Measurements from ENCODE around the gene PDE2A. TPM values are rescaled to one million over a fixed set of nuclear protein-coding genes. Genes with fewer than 3 reads are reported as not detected.
"Not testable (repeated sequence)": the region's sequence is repeated elsewhere in the genome, so short reads cannot be mapped to it uniquely, and the experiment has no call there.

The PDE2A gene
- polyA plus RNA-seq, 3 donors = 17.1 to 21.1 (median 17.9) TPM

DNA sequence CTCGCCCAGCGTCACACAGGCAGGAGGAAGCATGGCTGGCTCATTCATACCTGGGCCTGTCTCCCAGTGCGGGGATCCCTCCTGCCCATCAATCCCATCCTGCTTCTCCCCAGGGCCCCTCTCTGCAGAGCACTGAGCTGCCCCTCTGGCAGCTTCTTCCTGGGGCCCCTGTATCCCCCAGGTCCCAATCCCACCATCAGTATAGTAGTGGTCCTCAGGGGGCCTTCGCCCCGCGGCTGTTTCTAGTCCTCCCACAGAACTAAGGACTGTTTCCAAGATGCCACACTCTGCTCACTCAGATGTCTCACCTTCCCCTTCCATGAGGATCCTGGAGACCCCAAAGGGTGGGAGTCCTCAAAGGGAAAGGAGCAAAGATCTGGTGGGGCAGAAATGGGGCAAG is 97.6 kb downstream of the PDE2A start:
- DNase-seq (ENCODE audit: extremely low read depth in 1 of 11, low read depth in 9 of 11, low spot score in 4 of 11) = no peak

- no peak for DNase-seq (ENCODE audit: extremely low read depth in 1 of 11, low read depth in 9 of 11, low spot score in 4 of 11)
Measured at GRCh38 chr11:72576243-72576595, 98.0 kb downstream of the PDE2A start.

DNA sequence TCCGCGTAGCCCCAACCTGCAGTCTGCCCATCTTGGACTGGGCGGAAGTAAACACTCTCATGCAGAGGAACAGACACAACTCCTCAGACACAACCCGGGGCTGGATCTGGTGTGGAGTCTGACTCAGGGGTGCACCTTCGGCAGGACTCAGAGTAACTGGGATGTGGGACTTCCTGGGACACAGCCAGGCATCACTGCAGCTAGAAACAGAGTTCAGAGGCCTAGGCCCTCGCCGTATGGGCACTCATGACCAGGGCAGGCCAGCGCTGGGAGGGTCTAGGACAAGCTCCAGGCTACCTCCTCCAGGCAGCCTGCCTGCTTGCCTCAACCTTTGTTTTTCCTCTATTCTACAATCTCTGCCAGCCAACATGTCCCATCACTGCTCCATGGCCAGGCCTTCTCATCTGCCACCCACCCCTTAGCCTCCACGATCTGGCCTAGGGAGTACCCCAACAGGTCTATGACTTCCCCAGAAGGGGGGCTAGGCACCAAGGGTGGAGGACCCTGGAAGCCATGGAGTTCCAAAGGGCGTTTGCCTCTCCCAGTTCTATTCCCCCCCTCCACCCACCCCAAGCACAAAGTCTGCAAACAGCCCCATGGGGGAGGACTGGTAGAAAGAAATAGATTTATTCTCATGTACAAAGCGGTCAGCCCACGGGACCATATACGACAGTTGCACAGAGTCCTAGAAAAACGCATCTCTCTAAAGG is 98.5 kb downstream of the PDE2A start:
- DNase-seq (ENCODE audit: extremely low read depth in 1 of 11, low read depth in 9 of 11, low spot score in 4 of 11) = no peak

DNA sequence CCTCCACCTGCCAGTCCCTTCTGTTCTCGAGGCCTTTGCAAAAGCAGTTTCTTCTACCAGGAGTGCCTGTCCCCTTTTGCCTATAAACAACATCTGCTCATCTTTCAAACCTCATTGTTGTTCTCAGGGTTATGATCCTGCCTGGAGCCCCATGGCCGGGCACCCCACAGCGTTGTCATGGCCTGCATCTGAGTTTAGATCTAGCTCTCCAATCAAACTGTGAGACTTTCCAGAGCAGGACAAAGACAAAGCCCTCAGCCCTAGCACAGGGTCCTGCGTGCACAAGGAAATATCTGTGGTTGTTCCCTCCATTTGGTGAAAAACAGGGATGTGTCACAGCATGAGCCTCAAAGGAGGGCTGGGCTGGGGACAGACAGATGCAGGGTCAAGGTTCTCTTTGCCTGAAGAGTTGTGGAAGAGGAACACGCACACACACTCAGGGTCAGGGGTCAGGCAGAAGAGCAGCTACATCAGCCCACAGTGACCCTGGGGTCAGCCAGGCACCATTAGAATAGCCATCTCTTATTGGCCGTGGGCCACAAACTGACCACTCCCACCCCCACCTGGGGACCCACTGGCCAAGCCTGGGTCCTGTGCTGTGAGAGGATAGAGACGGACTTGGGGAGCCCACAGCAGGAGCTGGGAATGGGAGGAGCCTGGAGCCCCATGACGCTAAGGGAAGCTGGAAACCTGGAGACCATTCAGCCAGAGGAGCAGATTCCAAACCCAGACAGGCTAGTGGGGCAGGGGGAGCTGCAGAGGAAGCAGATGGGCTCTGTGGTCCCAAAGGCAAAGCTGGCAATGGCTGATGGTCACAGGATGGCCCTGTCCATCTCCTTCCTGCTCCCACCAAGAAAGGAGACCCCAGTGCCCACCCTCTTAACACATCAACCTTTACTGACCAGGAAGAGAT is 99.4 kb downstream of the PDE2A start:
- DNase-seq (ENCODE audit: extremely low read depth in 1 of 11, low read depth in 9 of 11, low spot score in 4 of 11) = no peak

DNA sequence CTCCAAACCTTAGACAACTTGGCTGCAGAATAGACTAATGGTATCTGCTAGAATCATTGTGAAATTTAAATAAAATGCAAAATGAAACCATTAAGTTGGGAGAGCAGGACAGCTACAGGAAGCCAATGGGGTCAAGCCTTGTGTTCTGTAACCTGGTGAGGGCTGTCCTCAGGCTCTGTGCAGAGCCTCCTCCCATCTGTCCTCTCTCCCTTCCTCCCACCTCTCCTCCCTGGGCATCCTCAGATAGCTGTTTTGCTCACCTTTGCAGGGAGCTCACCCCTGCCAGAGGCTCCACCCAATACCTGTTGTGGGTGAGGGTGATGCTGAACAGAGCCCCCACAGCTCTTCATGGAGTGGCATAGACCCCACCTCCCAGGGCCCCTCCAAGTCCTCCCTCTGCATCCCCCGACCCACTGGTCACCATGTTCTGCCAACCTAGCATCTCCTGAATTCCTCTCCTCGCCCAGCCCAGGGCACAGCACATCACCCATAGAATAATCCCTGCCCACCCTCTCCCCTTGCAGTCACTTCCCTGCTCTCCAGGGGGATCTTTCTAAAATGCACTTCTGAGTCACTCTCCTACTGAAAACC is 100.3 kb downstream of the PDE2A start:
- no peak for DNase-seq (ENCODE audit: extremely low read depth in 1 of 11, low read depth in 9 of 11, low spot score in 4 of 11)

GRCh38 chr11:72573072-72573854 is 101.0 kb downstream of the PDE2A start:
- DNase-seq (ENCODE audit: extremely low read depth in 1 of 11, low read depth in 9 of 11, low spot score in 4 of 11) = peak in 1 of 11 donors; percentile 24

GRCh38 chr11:72572540-72572939 is 101.7 kb downstream of the PDE2A start:
- DNase-seq (ENCODE audit: extremely low read depth in 1 of 11, low read depth in 9 of 11, low spot score in 4 of 11) = not testable (repeated sequence)

GRCh38 chr11:72570893-72571661 is 103.1 kb downstream of the PDE2A start:
- no peak for DNase-seq (ENCODE audit: extremely low read depth in 1 of 11, low read depth in 9 of 11, low spot score in 4 of 11)

DNA sequence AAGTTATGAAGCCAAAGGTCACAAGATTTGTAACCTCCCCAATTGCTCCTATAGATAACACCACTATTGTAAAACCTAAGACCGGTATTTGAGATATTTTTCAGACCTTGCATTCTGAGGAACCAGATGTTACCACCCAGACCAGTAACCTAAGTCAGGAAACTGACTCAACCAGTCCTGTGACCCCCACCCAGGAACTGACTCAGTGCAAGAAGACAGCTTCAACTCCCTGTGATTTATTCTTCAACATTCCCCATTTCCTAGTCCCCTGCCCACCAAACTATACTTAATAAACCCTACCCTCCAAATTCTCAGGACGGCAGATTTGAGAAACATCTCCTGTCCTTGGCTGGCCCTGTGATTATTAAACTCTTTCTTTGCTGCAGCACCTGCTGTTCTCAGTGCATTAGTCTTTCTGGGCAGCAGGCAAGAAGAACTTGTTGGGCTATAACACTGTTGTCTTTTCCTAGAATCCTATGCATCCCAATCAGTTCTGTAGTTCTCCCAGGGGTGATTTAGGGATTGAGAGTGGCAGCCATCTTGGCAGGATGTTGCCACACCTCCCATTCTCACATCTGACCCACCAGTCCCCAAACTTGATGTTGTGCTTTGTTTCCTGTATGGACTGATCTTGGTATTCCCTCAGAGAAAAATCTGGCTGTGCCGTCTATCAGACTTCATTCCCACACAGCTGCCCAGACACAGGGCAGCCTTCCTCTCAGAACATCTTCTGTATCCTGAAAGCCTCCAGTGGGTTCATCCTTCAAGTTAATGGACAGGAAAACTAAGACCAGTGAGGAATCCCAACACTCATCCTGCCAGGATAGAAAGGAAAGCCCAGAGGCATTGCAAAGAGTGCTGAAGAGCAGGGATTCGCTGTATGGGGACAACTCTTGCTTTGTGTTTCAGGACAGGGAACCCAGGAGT is 104.0 kb downstream of the PDE2A start:
- DNase-seq (ENCODE audit: extremely low read depth in 1 of 11, low read depth in 9 of 11, low spot score in 4 of 11) = no peak

GRCh38 chr11:72568861-72569260 is 105.4 kb downstream of the PDE2A start:
- no peak for DNase-seq (ENCODE audit: extremely low read depth in 1 of 11, low read depth in 9 of 11, low spot score in 4 of 11)

DNA sequence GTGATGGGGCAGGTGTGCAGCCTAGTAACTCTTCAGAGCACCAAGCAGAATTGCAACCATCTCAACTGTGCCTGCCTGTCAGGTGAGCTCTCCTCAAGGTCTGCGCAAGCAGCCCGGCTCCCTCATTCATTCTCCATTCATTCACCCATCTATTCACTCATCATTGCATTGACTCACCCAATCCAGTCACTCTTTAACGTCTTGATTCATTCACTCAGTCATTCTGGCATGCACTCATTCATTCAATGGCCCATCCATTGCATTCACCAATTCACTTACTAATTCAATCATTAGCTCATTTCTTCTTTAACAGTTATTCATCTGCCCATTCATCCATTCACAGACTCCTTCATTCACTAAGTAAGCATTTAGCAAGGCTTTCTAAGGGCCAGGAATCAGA is 111.8 kb downstream of the PDE2A start:
- no peak for DNase-seq (ENCODE audit: extremely low read depth in 1 of 11, low read depth in 9 of 11, low spot score in 4 of 11)

DNA sequence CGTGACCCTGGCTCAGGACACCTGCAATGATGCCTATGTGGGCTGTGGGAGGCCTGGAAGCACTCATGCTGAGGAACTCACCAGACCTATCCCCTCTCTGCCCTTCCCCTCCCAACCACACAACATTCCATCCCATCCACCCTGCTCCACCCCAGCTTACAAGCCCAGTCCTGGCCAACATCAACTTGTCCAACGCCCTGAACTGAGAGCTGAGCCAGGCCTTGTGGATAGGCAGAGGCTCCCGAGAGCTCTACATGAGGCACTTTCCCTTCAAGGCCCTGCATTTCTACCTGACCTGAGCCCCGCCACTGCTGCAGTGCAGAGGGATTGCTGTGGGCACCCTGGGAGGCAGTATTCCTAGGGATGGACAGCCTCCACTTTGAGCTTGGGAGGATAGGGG is 112.4 kb downstream of the PDE2A start:
- DNase-seq (ENCODE audit: extremely low read depth in 1 of 11, low read depth in 9 of 11, low spot score in 4 of 11) = no peak

GRCh38 chr11:72560864-72561263 is 113.4 kb downstream of the PDE2A start:
- not testable (repeated sequence) for DNase-seq (ENCODE audit: extremely low read depth in 1 of 11, low read depth in 9 of 11, low spot score in 4 of 11)

GRCh38 chr11:72556433-72556832 is 117.8 kb downstream of the PDE2A start:
- DNase-seq (ENCODE audit: extremely low read depth in 1 of 11, low read depth in 9 of 11, low spot score in 4 of 11) = no peak

DNA sequence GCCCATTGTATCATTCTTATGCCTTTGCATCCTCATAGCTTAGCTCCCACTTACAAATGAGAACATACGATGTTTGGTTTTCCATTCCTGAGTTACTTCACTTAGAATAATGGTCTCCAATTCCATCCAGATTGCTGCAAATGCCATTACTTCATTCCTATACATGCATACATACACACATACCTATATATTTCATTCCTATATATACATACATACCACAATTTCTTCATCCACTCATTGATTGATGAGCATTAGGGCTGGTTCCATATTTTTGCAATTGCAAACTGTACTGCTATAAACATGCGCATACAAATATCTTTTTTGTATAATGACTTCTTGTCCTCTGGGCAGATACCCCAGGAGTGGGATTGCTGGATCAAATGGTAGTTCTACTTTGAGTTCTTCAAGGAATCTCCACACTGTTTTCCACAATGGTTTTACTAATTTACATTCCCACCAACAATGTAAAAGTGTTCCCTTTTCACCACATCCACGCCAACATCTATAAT is 119.2 kb downstream of the PDE2A start:
- not testable (repeated sequence) for DNase-seq (ENCODE audit: extremely low read depth in 1 of 11, low read depth in 9 of 11, low spot score in 4 of 11)

GRCh38 chr11:72553706-72554105 is 120.5 kb downstream of the PDE2A start:
- no peak for DNase-seq (ENCODE audit: extremely low read depth in 1 of 11, low read depth in 9 of 11, low spot score in 4 of 11)

- no peak for DNase-seq (ENCODE audit: extremely low read depth in 1 of 11, low read depth in 9 of 11, low spot score in 4 of 11)
Measured at GRCh38 chr11:72552399-72552910, 121.8 kb downstream of the PDE2A start.

Measured in renal cortex interstitium (tissue), 11 donors.